WI38 (cell line): ENCODE measurements around the gene ARV1.
A peak's percentile ranks its signal among the peaks of the same experiment; 100 is the strongest.
"Not testable (repeated sequence)": the region's sequence is repeated elsewhere in the genome, so short reads cannot be mapped to it uniquely, and the experiment has no call there.

Experiments used
- H3K4me3 ChIP-seq: 2 replicates; pipeline ENCODE4 v1.5.1; 2011; ENCODE audit warnings: low read depth, mild to moderate bottlenecking, control low read depth, low read length
- TF ChIP-seq, protein P1 (sequence below): IDR thresholded peaks from 2 replicates; pipeline ENCODE4 v1.5.1; 2012; ENCODE audit warnings: low read depth, mild to moderate bottlenecking, control low read depth, low read length

The ARV1 gene

DNA sequence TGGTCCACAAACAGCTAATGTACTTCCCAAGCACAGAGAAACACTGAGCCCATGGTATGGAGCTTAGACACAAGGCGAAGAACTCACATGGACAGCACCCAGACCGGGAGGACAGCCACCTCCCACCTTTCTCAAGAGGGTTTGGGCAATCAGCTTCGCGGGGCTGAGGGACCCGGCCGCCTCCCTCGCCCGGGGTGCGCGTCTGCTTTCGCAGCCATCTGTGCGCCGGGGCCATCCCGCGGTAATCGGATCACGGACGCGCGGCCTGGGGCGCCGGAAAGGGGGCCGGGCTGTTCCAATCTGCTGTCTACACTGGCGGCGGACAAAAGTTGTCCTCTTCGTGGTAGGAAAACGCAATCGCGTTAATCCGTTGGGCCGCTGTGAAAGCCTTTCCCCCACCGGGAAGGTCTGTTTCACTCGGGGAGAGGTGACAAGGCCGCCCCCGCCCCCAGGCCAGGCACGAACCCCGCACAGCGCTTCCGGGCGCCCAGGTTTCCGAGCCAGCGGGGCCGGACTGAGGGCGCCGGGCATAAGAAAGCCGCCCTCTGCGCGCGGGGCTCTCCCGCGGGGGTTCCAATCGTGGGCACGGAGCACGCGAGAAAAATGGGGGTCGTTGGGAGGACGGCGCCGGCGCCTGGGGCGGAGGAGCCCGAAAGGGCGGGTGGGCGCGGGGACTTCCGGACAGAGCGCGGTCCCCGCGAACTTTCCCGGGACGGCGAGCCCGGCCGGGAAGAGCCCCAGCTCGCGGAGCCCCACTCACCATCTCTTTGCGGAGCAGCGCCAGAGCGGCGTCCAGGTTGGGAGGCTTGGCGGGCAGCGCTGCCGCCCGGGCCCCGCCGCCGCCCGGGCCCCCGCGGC, 60.5 kb downstream of the ARV1 start:
- H3K4me3 ChIP-seq, result peak overlapping the region; percentile 75
- TF ChIP-seq, protein P1, sequence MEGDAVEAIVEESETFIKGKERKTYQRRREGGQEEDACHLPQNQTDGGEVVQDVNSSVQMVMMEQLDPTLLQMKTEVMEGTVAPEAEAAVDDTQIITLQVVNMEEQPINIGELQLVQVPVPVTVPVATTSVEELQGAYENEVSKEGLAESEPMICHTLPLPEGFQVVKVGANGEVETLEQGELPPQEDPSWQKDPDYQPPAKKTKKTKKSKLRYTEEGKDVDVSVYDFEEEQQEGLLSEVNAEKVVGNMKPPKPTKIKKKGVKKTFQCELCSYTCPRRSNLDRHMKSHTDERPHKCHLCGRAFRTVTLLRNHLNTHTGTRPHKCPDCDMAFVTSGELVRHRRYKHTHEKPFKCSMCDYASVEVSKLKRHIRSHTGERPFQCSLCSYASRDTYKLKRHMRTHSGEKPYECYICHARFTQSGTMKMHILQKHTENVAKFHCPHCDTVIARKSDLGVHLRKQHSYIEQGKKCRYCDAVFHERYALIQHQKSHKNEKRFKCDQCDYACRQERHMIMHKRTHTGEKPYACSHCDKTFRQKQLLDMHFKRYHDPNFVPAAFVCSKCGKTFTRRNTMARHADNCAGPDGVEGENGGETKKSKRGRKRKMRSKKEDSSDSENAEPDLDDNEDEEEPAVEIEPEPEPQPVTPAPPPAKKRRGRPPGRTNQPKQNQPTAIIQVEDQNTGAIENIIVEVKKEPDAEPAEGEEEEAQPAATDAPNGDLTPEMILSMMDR, result no peak

GRCh38 chr1:231040019-231040799, 61.3 kb downstream of the ARV1 start, which contains the start of gene FAM89A:
TSS of gene FAM89A (minus strand) at chr1:231040254. CDS start at chr1:231040211, 43 bp downstream.
- peak within 1 kb of the TSS; percentile 75 for H3K4me3 ChIP-seq
- TF ChIP-seq, protein P1, result no peak

DNA sequence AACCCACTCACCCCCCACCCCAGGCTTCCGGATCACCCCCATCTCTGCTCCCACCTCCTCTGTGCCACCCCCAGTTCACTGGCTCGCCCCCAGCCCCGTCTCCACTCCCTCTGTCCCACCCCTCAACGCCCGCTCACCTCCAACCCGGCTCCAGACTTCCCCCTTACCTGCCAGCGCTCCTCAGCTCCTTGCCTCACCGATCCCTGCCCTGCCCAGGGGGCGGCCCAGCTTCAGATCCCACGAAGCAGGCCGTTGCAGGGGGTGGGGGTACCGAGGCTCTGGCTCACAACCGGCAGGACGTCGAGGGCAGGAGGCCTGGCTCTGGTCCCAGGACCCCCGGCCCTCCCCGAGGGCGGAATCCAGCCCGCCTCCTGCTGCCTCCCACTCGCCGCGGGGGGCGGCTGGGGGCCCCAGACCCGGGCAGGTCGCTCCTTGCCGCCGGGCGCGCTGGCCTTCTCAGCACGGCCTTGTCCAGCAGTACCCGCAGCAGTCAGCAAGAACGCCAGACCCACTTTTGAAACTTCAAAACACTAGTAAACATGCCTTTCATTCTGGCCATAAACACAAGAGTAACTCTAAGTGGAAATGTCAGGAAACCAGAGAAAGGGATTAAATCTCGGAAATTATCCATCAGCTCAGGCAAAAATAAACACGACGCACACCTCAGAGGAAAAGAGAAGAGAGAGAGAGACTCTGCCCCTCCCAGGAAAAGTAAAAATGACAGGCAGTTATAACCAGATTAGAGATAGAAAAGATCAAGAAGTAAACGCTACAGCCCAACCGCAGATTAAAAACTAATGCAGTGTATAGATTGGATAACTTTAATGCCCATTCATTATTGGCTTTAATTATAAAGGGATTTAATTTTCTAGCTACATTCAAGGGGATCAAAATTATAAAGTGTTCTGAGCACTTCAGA, 62.2 kb downstream of the ARV1 start:
- TF ChIP-seq, protein P1, result no peak
- peak overlapping the region; percentile 57 for H3K4me3 ChIP-seq

DNA sequence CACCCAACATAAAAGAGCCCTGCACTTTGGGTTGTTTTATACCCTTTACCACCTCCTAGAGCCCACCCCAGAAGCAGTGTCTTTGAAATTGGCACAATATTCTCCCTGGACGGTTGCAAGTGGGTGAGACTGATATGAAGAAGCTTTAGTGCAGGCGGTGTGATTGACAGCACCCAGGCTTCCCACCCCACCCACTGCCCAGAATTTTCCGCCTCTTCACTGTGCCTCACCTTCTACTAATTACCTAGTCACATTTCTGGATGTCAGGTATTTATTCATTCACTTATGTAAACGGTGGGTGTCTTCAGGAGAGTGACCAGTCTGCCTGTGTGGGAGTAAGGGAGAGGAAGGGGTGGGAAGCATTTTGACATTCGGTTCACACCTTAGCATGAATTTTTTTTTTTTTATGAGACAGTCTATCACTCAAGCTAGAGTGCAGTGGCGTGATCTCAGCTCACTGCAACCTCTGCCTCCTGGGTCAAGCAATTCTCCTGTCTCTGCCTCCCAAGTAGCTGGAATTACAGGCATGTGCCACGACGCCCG, 62.9 kb downstream of the ARV1 start:
- TF ChIP-seq, protein P1, result no peak
- H3K4me3 ChIP-seq, result no peak overlapping the region

GRCh38 chr1:231044588-231044987, 65.7 kb downstream of the ARV1 start:
- TF ChIP-seq, protein P1, result no peak

GRCh38 chr1:231045286-231045685, 66.4 kb downstream of the ARV1 start:
- H3K4me3 ChIP-seq, result no peak overlapping the region
- TF ChIP-seq, protein P1, result no peak

More at GRCh38 chr1:231044588-231044987, 65.7 kb downstream of the ARV1 start:
- H3K4me3 ChIP-seq, result no peak overlapping the region

- not testable (repeated sequence) for H3K4me3 ChIP-seq
Observed at GRCh38 chr1:231045921-231046729, 67.2 kb downstream of the ARV1 start.
